Peyer's patch (tissue), 4 donors: Measurements from ENCODE around the gene RBM19. TPM values are rescaled to one million over a fixed set of nuclear protein-coding genes. Genes with fewer than 3 reads are reported as not detected.

Source experiments
- DNase-seq, 3 donors: peaks; one replicate each; pipeline ENCODE4 v3.0.0-alpha.2; 2017 to 2019
- H3K27ac ChIP-seq, 4 donors: fragments of 200-600 bp; sonication (generic); one replicate each; pipeline ENCODE4 v1.5.1; 2016 to 2019
- H3K27me3 ChIP-seq, 2 donors: fragments of 200-600 bp; sonication (generic); one replicate each; pipeline ENCODE4 v1.5.1; 2019
- H3K36me3 ChIP-seq, 3 donors: fragments of 200-600 bp; sonication (generic); one replicate each; pipeline ENCODE4 v1.5.1; 2016 to 2019
- H3K4me1 ChIP-seq, 4 donors: fragments of 200-600 bp; sonication (generic); one replicate each; pipeline ENCODE4 v1.5.1; 2016 to 2019
- H3K4me3 ChIP-seq, 4 donors: fragments of 200-600 bp; sonication (generic); 1 replicate in 3 of 4; 2 replicates in 1 of 4; pipeline ENCODE4 v1.5.1; 2016 to 2019; ENCODE audit warnings: mild to moderate bottlenecking in 1 of 4
- H3K9me3 ChIP-seq, 4 donors: fragments of 200-600 bp; sonication (generic); one replicate each; pipeline ENCODE4 v1.5.1; 2016 to 2019; ENCODE audit warnings: mild to moderate bottlenecking in 1 of 4
- POLR2A ChIP-seq, 2 donors: fragments of 450-650 bp; IDR thresholded peaks; one replicate each; pipeline ENCODE4 v1.5.1; 2017; ENCODE audit warnings: antibody characterized with exemption in 2 of 2, mild to moderate bottlenecking in 2 of 2, moderate library complexity in 2 of 2
- total RNA-seq, 4 donors: library from RNA; depleted of rRNA; stranded (reverse); fragments of >200 nt; gene quantifications; one replicate each; pipeline ENCODE4 v1.1.0, GENCODE V29; 2016
- TF ChIP-seq, protein P1 (sequence below), 6 experiments: fragments of 450-650 bp in 4 of 6; fragments of 200-600 bp in 2 of 6; sonication (generic) in 1 of 6; IDR thresholded peaks; one replicate each; pipeline ENCODE4 v1.5.1; 2017 to 2019; ENCODE audit warnings: antibody characterized with exemption in 6 of 6, mild to moderate bottlenecking in 3 of 6, moderate library complexity in 1 of 6

RBM19 gene
- total RNA-seq, 4 donors from 2014 or later: 20.7 to 178 (median 48.0) TPM

DNA sequence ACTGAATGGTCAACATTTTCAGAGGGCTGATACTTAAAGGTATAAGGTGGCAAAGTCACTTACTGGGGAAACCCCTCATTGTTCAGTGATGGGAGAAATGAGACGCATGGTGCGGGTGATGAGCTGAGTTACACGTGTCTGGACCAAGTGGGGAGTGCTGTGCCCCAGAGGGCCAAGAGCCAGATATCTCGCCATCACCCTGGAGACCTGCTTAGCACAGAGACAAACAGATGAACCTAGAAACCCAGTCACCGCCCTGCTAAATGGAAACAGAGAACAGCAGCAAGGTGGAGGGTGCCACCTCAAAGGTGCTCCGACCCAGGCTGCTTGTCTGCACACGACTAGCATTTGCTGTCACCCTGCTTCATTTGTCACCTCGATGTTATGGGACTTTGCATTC, 92.4 kb downstream of the RBM19 start:
- H3K4me3 ChIP-seq: no peak overlapping the region
- no peaks in the 10 kb centered on the region for H3K27me3 ChIP-seq
- no peak overlapping the region for H3K27ac ChIP-seq
- peaks cover 0 to 8% (median 0%) of the 10 kb centered on the region in 3 donors for H3K36me3 ChIP-seq
- TF ChIP-seq POLR2A (IDR thresholded peaks at IDR 0.05): no peak
- TF ChIP-seq, protein P1, sequence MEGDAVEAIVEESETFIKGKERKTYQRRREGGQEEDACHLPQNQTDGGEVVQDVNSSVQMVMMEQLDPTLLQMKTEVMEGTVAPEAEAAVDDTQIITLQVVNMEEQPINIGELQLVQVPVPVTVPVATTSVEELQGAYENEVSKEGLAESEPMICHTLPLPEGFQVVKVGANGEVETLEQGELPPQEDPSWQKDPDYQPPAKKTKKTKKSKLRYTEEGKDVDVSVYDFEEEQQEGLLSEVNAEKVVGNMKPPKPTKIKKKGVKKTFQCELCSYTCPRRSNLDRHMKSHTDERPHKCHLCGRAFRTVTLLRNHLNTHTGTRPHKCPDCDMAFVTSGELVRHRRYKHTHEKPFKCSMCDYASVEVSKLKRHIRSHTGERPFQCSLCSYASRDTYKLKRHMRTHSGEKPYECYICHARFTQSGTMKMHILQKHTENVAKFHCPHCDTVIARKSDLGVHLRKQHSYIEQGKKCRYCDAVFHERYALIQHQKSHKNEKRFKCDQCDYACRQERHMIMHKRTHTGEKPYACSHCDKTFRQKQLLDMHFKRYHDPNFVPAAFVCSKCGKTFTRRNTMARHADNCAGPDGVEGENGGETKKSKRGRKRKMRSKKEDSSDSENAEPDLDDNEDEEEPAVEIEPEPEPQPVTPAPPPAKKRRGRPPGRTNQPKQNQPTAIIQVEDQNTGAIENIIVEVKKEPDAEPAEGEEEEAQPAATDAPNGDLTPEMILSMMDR (IDR thresholded peaks at IDR 0.05): no peak
- no peaks in the 10 kb centered on the region for H3K4me1 ChIP-seq
- H3K9me3 ChIP-seq: no peaks in the 10 kb centered on the region
- no peak for DNase-seq

DNA sequence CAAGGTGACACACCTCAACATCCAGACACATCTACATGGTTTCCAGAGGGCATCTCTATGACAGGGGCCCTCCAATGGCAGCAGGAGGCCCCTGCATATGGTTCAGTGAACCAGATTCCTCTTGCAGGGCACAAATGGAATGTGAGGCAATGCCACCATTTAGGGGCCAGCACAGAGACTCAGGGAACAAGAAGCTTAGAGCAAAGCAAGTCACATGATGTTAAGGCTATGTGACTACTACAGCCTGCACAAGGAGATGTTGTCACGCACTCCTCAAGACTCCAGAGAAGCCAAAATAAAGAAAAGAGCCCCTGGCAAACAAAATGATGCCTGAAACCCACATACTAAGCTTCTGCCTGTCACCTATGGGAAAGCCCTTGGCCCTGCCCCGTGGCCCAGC, 95.2 kb downstream of the RBM19 start:
- peaks cover 0 to 8% (median 0%) of the 10 kb centered on the region in 3 donors for H3K36me3 ChIP-seq
- no peak overlapping the region for H3K4me3 ChIP-seq
- H3K4me1 ChIP-seq: no peaks in the 10 kb centered on the region
- DNase-seq: no peak
- H3K9me3 ChIP-seq: no peaks in the 10 kb centered on the region
- TF ChIP-seq, protein P1 (IDR thresholded peaks at IDR 0.05): no peak
- no peak for TF ChIP-seq POLR2A (IDR thresholded peaks at IDR 0.05)
- no peaks in the 10 kb centered on the region for H3K27me3 ChIP-seq
- no peak overlapping the region for H3K27ac ChIP-seq

DNA sequence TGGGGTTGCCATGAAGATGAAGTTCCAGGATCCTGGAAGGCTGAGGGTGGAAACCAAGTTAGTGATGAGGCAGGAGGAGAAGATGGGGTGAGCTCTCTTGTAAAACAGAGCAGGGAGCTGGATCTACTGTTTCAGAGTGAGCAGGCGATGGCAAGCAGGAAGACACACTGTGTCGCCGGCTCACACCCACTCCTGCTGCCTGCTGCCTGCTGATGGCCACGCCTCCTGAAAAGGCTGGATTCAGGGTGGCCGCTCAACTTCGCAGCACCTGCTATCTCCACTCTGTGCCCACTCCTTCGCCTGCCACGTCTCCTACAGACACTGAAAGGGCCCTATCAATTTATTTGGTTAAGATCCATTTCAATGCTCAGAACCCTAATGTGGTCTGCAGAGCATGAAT, 96.1 kb downstream of the RBM19 start:
- no peak overlapping the region for H3K27ac ChIP-seq
- no peak for DNase-seq
- no peak for TF ChIP-seq POLR2A (IDR thresholded peaks at IDR 0.05)
- TF ChIP-seq, protein P1 (IDR thresholded peaks at IDR 0.05): no peak
- H3K9me3 ChIP-seq: no peaks in the 10 kb centered on the region
- H3K27me3 ChIP-seq: no peaks in the 10 kb centered on the region
- H3K36me3 ChIP-seq: peaks cover 0 to 7% (median 0%) of the 10 kb centered on the region in 3 donors
- H3K4me1 ChIP-seq: no peaks in the 10 kb centered on the region
- H3K4me3 ChIP-seq: no peak overlapping the region

DNA sequence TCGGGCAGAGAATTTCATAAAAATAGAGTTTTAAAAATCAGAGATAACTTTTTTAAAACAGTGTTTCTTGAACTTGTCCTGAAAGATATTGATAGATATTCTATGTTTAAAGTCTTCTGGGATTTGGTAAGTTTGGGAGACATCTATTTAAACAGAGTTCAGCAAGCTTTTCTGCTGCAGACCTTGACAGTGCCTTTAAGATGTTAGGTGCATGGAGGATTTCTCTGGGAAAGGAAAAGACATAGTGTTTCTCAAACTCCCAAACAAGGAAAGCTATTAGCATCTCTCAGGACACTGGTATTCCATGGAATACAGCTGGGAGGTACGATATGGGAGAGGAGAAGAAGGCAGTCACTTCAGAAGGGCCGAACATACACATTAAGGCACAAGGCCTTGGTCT, 97.8 kb downstream of the RBM19 start:
- no peak overlapping the region for H3K4me3 ChIP-seq
- no peaks in the 10 kb centered on the region for H3K27me3 ChIP-seq
- no peak overlapping the region for H3K27ac ChIP-seq
- H3K36me3 ChIP-seq: no peaks in the 10 kb centered on the region
- DNase-seq: no peak
- peaks cover 0 to 3% (median 0%) of the 10 kb centered on the region in 4 donors for H3K4me1 ChIP-seq
- no peak for TF ChIP-seq POLR2A (IDR thresholded peaks at IDR 0.05)
- TF ChIP-seq, protein P1 (IDR thresholded peaks at IDR 0.05): no peak
- H3K9me3 ChIP-seq: no peaks in the 10 kb centered on the region

DNA sequence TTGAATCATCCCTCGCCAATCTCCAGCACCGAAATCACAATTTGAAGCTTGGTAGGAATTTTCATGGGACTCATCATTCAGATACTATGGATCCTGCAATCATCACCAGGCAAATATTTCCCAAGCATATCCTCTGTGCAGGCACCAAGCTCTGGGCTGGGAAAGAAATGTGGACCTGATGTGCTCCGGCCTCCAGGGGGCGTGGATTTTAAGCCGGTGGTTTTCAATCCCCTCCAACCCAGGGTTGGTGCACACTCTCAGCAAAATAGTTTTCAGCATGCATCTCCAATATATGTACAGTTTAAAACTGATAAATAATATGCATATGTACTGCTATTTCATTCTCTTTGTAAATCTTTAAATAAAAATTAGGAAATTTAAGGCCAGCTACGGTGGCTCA, 98.9 kb downstream of the RBM19 start:
- DNase-seq: no peak
- no peak overlapping the region for H3K4me3 ChIP-seq
- no peaks in the 10 kb centered on the region for H3K27me3 ChIP-seq
- H3K36me3 ChIP-seq: no peaks in the 10 kb centered on the region
- TF ChIP-seq, protein P1 (IDR thresholded peaks at IDR 0.05): no peak
- TF ChIP-seq POLR2A (IDR thresholded peaks at IDR 0.05): no peak
- H3K4me1 ChIP-seq: peaks cover 0 to 4% (median 0%) of the 10 kb centered on the region in 4 donors
- H3K27ac ChIP-seq: no peak overlapping the region
- H3K9me3 ChIP-seq: no peaks in the 10 kb centered on the region

DNA sequence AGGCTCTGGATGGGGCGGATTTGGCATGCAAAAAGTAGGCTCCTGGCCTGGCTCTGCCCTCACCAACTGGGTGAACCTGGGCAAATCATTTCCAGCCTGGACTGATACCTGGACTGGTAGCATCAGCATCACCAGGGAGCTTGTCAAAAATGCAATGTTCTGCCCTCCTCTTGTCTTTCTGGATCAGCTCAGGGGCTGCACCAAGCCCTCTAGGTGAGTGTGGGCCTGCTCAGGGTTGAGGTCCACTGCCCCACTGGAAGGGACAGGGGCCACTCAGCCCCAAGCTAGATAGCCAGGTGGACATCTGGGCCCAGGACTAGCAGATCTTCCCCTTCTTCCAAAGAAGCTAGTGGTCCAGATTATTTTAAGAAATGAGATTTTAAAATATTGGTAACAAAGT, 99.6 kb downstream of the RBM19 start:
- H3K36me3 ChIP-seq: no peaks in the 10 kb centered on the region
- no peak overlapping the region for H3K4me3 ChIP-seq
- no peak for TF ChIP-seq POLR2A (IDR thresholded peaks at IDR 0.05)
- TF ChIP-seq, protein P1 (IDR thresholded peaks at IDR 0.05): no peak
- no peak overlapping the region for H3K27ac ChIP-seq
- no peaks in the 10 kb centered on the region for H3K27me3 ChIP-seq
- H3K4me1 ChIP-seq: peaks cover 0 to 4% (median 0%) of the 10 kb centered on the region in 4 donors
- no peak for DNase-seq
- H3K9me3 ChIP-seq: no peaks in the 10 kb centered on the region
